IPS-15b (cell line): ENCODE results near the gene LCTL.
A peak's percentile ranks its signal among the peaks of the same experiment; 100 is the strongest.

Experiments used
- H3K27me3 ChIP-seq: one replicate; pipeline ENCODE4 v1.6.1; 2013; ENCODE audit warnings: low read length; ENCODE audit not compliant: control insufficient read depth, insufficient read depth
- H3K36me3 ChIP-seq: one replicate; pipeline ENCODE4 v1.6.1; 2013; ENCODE audit warnings: low read length; ENCODE audit not compliant: control insufficient read depth, insufficient read depth
- H3K4me1 ChIP-seq: one replicate; pipeline ENCODE4 v1.6.1; 2013; ENCODE audit warnings: mild to moderate bottlenecking, low read length; ENCODE audit not compliant: control insufficient read depth, insufficient read depth
- H3K4me3 ChIP-seq: one replicate; pipeline ENCODE4 v1.5.1; 2013; ENCODE audit warnings: low read depth, low read length
- H3K9ac ChIP-seq: one replicate; pipeline ENCODE4 v1.6.1; 2013; ENCODE audit warnings: low read depth, mild to moderate bottlenecking, low read length
- H3K9me3 ChIP-seq: one replicate; pipeline ENCODE4 v1.6.1; 2013; ENCODE audit warnings: mild to moderate bottlenecking, low read length; ENCODE audit not compliant: control insufficient read depth, insufficient read depth

Gene LCTL

GRCh38 chr15:66565741-66566144 is at the start of gene LCTL:
Gene LCTL (minus strand): TSS chr15:66565998. CDS start chr15:66565365, 633 bp downstream.
- peak within 1 kb of the TSS; percentile 43 for H3K4me3 ChIP-seq
- peaks cover 11% of the 10 kb centered on the region for H3K4me1 ChIP-seq
- H3K27me3 ChIP-seq = no peaks in the 10 kb centered on the region
- no peak within 1 kb of the TSS for H3K9ac ChIP-seq
- H3K9me3 ChIP-seq = no peaks in the 10 kb centered on the region
- H3K36me3 ChIP-seq = peaks cover 2% of the 10 kb centered on the region

GRCh38 chr15:66614951-66615760 is 49.4 kb upstream of the LCTL start:
- no peaks in the 10 kb centered on the region for H3K9me3 ChIP-seq
- H3K4me3 ChIP-seq = no peak overlapping the region
- no peaks in the 10 kb centered on the region for H3K36me3 ChIP-seq
- H3K9ac ChIP-seq = no peak overlapping the region
- no peaks in the 10 kb centered on the region for H3K27me3 ChIP-seq
- H3K4me1 ChIP-seq = peaks cover 2% of the 10 kb centered on the region

GRCh38 chr15:66614456-66614855 is 48.7 kb upstream of the LCTL start:
- Histone ChIP-seq H3K27me3 (no peaks in the 10 kb centered on the region), H3K36me3 (no peaks in the 10 kb centered on the region), H3K4me3 (no peak overlapping the region), H3K9ac (no peak overlapping the region), H3K4me1 (no peaks in the 10 kb centered on the region), H3K9me3 (no peaks in the 10 kb centered on the region)

GRCh38 chr15:66613743-66614142 is 47.9 kb upstream of the LCTL start:
- H3K9me3 ChIP-seq = no peaks in the 10 kb centered on the region
- H3K4me1 ChIP-seq = no peaks in the 10 kb centered on the region
- H3K36me3 ChIP-seq = no peaks in the 10 kb centered on the region
- H3K9ac ChIP-seq = no peak overlapping the region
- H3K4me3 ChIP-seq = no peak overlapping the region
- H3K27me3 ChIP-seq = no peaks in the 10 kb centered on the region

GRCh38 chr15:66611257-66612053 is 45.7 kb upstream of the LCTL start:
- Histone ChIP-seq H3K36me3 (no peaks in the 10 kb centered on the region), H3K4me1 (no peaks in the 10 kb centered on the region), H3K9ac (no peak overlapping the region), H3K4me3 (no peak overlapping the region), H3K9me3 (no peaks in the 10 kb centered on the region), H3K27me3 (no peaks in the 10 kb centered on the region)

- no peaks in the 10 kb centered on the region for H3K9me3 ChIP-seq
- no peaks in the 10 kb centered on the region for H3K27me3 ChIP-seq
- H3K4me3 ChIP-seq = no peak overlapping the region
- no peak overlapping the region for H3K9ac ChIP-seq
- no peaks in the 10 kb centered on the region for H3K36me3 ChIP-seq
- H3K4me1 ChIP-seq = no peaks in the 10 kb centered on the region
Observed at GRCh38 chr15:66609876-66610275, 44.1 kb upstream of the LCTL start.

- H3K4me1 ChIP-seq = no peaks in the 10 kb centered on the region
- H3K9ac ChIP-seq = no peak overlapping the region
- H3K27me3 ChIP-seq = no peaks in the 10 kb centered on the region
- H3K36me3 ChIP-seq = no peaks in the 10 kb centered on the region
- H3K4me3 ChIP-seq = no peak overlapping the region
- no peaks in the 10 kb centered on the region for H3K9me3 ChIP-seq
Observed at GRCh38 chr15:66608881-66609280, 43.1 kb upstream of the LCTL start.

GRCh38 chr15:66608159-66608558 is 42.4 kb upstream of the LCTL start:
- Histone ChIP-seq H3K4me3 (no peak overlapping the region), H3K27me3 (no peaks in the 10 kb centered on the region), H3K36me3 (no peaks in the 10 kb centered on the region), H3K4me1 (no peaks in the 10 kb centered on the region), H3K9ac (no peak overlapping the region), H3K9me3 (no peaks in the 10 kb centered on the region)

- H3K27me3 ChIP-seq = no peaks in the 10 kb centered on the region
- no peaks in the 10 kb centered on the region for H3K4me1 ChIP-seq
- no peak overlapping the region for H3K9ac ChIP-seq
- no peaks in the 10 kb centered on the region for H3K9me3 ChIP-seq
- no peaks in the 10 kb centered on the region for H3K36me3 ChIP-seq
- H3K4me3 ChIP-seq = no peak overlapping the region
Observed at GRCh38 chr15:66603301-66604179, 37.7 kb upstream of the LCTL start.

GRCh38 chr15:66601521-66601920 is 35.7 kb upstream of the LCTL start:
- H3K36me3 ChIP-seq = no peaks in the 10 kb centered on the region
- H3K27me3 ChIP-seq = no peaks in the 10 kb centered on the region
- H3K9ac ChIP-seq = no peak overlapping the region
- no peaks in the 10 kb centered on the region for H3K9me3 ChIP-seq
- H3K4me1 ChIP-seq = no peaks in the 10 kb centered on the region
- H3K4me3 ChIP-seq = no peak overlapping the region

GRCh38 chr15:66600240-66600627 is 34.4 kb upstream of the LCTL start:
- Histone ChIP-seq H3K4me1 (no peaks in the 10 kb centered on the region), H3K36me3 (no peaks in the 10 kb centered on the region), H3K4me3 (no peak overlapping the region), H3K9ac (no peak overlapping the region), H3K27me3 (no peaks in the 10 kb centered on the region), H3K9me3 (no peaks in the 10 kb centered on the region)
